HG03108 (cell line): ENCODE data around the gene STAT6.
A peak's percentile ranks its signal among the peaks of the same experiment; 100 is the strongest.
"Not testable (repeated sequence)": the region's sequence is repeated elsewhere in the genome, so short reads cannot be mapped to it uniquely, and the experiment has no call there.

ENCODE experiments used
- ATAC-seq: cut with Tn5 transposase; IDR thresholded peaks from one replicate; pipeline ENCODE4 v1.9.1; 2021; ENCODE audit warnings: moderate library complexity; ENCODE audit not compliant: unreplicated experiment

Gene STAT6

GRCh38 chr12:57088354-57089270 is 22.6 kb downstream of the STAT6 start, which contains the start of gene NAB2:
Gene NAB2, plus strand, starts transcription at chr12:57089114. Its CDS starts 158 bp downstream, at chr12:57089272.
- ATAC-seq = peak; percentile 51

- ATAC-seq = peak; percentile 35
These were observed 23.3 kb downstream of the STAT6 start for GRCh38 chr12:57087691-57088353.

GRCh38 chr12:57087010-57087690 is 24.0 kb downstream of the STAT6 start:
- ATAC-seq = peak; percentile 23

- no peak for ATAC-seq
These were observed 24.6 kb downstream of the STAT6 start for GRCh38 chr12:57086493-57087009.

- ATAC-seq = no peak
These were observed 25.1 kb downstream of the STAT6 start for GRCh38 chr12:57085999-57086492.

- no peak for ATAC-seq
These were observed 30.3 kb downstream of the STAT6 start for GRCh38 chr12:57080855-57081254.

GRCh38 chr12:57079821-57080220 is 31.3 kb downstream of the STAT6 start:
- ATAC-seq = no peak

GRCh38 chr12:57078519-57079404 is 32.4 kb downstream of the STAT6 start, which contains the start of gene NEMP1:
Gene NEMP1, minus strand, starts transcription at chr12:57078791. Its CDS starts 46 bp downstream, at chr12:57078745.
- ATAC-seq = peak; percentile 96

- ATAC-seq = not testable (repeated sequence)
These were observed 37.4 kb downstream of the STAT6 start for GRCh38 chr12:57073566-57074450.

GRCh38 chr12:57072661-57073060 is 38.5 kb downstream of the STAT6 start:
- ATAC-seq = no peak

- peak; percentile 83 for ATAC-seq
These were observed 41.6 kb downstream of the STAT6 start for GRCh38 chr12:57069523-57069922.

GRCh38 chr12:57066245-57066644 is 44.9 kb downstream of the STAT6 start:
- ATAC-seq = no peak

- ATAC-seq = peak; percentile 82
These were observed 47.0 kb downstream of the STAT6 start for GRCh38 chr12:57063991-57064685.

GRCh38 chr12:57058454-57058853 is 52.7 kb downstream of the STAT6 start:
- no peak for ATAC-seq

GRCh38 chr12:57057067-57057751 is 54.0 kb downstream of the STAT6 start:
- no peak for ATAC-seq

GRCh38 chr12:57055824-57056223 is 55.3 kb downstream of the STAT6 start:
- no peak for ATAC-seq

GRCh38 chr12:57053901-57054300 is 57.3 kb downstream of the STAT6 start:
- ATAC-seq = not testable (repeated sequence)

- not testable (repeated sequence) for ATAC-seq
These were observed 58.0 kb downstream of the STAT6 start for GRCh38 chr12:57053146-57053545.
